SK-N-SH (cell line): ENCODE measurements around the gene THSD7B. TPM values are rescaled to one million over a fixed set of nuclear protein-coding genes. Genes with fewer than 3 reads are reported as not detected.

Experiments
- CTCF ChIA-PET: fragments of 300-600, 350-600 bp; formaldehyde crosslinking; extraction: SDS; loops from one replicate; lab custom pipeline; 2021; lab: Yijun Ruan, JAX
- POLR2A ChIA-PET: fragments of 350-600 bp; sonication (Branson Sonifier 250); formaldehyde crosslinking; extraction: SDS; loops from one replicate; lab custom pipeline; 2020; ENCODE audit warnings: antibody characterized with exemption, inconsistent platforms; lab: Yijun Ruan, JAX
- DNase-seq: peaks from one replicate; pipeline ENCODE4 v3.0.0; 2012
- H2AFZ ChIP-seq: fragments of 200-600 bp; sonication (generic); 2 replicates; pipeline ENCODE4 v1.8.1; 2016; ENCODE audit warnings: antibody characterized with exemption, mild to moderate bottlenecking, low read depth
- H3F3A ChIP-seq: fragments of 200-600 bp; sonication (generic); replicated peaks from 2 replicates; pipeline ENCODE3; 2016; ENCODE audit warnings: antibody characterized with exemption, mild to moderate bottlenecking; ENCODE audit not compliant: insufficient read depth
- H3K27ac ChIP-seq, 2 experiments: fragments of 200-500 bp in 1 of 2; fragments of 200-600 bp in 1 of 2; sonication (Bioruptor generic) in 1 of 2; sonication (generic), shearing (Covaris generic) in 1 of 2; 2 replicates each; pipeline versions ENCODE4 v1.5.1 to v1.6.1; 2014 to 2016; ENCODE audit warnings: low read depth in 2 of 2, inconsistent platforms in 1 of 2, low read length in 1 of 2, mild to moderate bottlenecking in 1 of 2, mixed read lengths in 1 of 2
- H3K27me3 ChIP-seq: fragments of 200-600 bp; sonication (generic), shearing (Covaris generic); 2 replicates; pipeline ENCODE4 v1.6.1; 2016; ENCODE audit warnings: mixed run types; ENCODE audit not compliant: insufficient read depth
- H3K36me3 ChIP-seq, 2 experiments: fragments of 200-500 bp in 1 of 2; fragments of 200-600 bp in 1 of 2; sonication (Bioruptor generic) in 1 of 2; sonication (generic) in 1 of 2; replicated peaks in 1 of 2; 2 replicates each; pipeline versions ENCODE3 to v1.5.1; 2014 to 2016; ENCODE audit warnings: low read length in 1 of 2, mild to moderate bottlenecking in 1 of 2; ENCODE audit not compliant: insufficient read depth in 2 of 2, control insufficient read depth in 1 of 2
- H3K4me1 ChIP-seq, 2 experiments: fragments of 200-500 bp in 1 of 2; fragments of 200-600 bp in 1 of 2; sonication (Bioruptor generic) in 1 of 2; sonication (generic), shearing (Covaris generic) in 1 of 2; 2 replicates each; pipeline versions ENCODE4 v1.5.1 to v1.6.1; 2014 to 2016; ENCODE audit warnings: low read depth in 1 of 2, low read length in 1 of 2, mixed run types in 1 of 2; ENCODE audit not compliant: insufficient read depth in 2 of 2, control insufficient read depth in 1 of 2
- H3K4me2 ChIP-seq: fragments of 200-600 bp; sonication (generic), shearing (Covaris generic); 2 replicates; pipeline ENCODE4 v1.6.1; 2017; ENCODE audit warnings: mixed run types
- H3K4me3 ChIP-seq, 2 experiments: fragments of 200-500 bp in 1 of 2; fragments of 200-600 bp in 1 of 2; sonication (Bioruptor generic) in 1 of 2; sonication (generic), shearing (Covaris generic) in 1 of 2; 2 replicates each; pipeline versions ENCODE4 v1.5.1 to v1.8.1; 2014 to 2016; ENCODE audit warnings: low read depth in 2 of 2, inconsistent platforms in 1 of 2, low read length in 1 of 2, mild to moderate bottlenecking in 1 of 2, mixed read lengths in 1 of 2, moderate library complexity in 1 of 2
- H3K79me2 ChIP-seq: fragments of 200-600 bp; sonication (generic); 2 replicates; pipeline ENCODE4 v1.8.1; 2017; ENCODE audit warnings: mild to moderate bottlenecking; ENCODE audit not compliant: insufficient read depth
- H3K9ac ChIP-seq: fragments of 200-600 bp; sonication (generic); 2 replicates; pipeline ENCODE4 v1.6.1; 2017; ENCODE audit warnings: mixed run types
- H3K9me2 ChIP-seq: fragments of 200-600 bp; sonication (generic); 2 replicates; pipeline ENCODE4 v1.6.1; 2017; ENCODE audit warnings: mixed run types
- H3K9me3 ChIP-seq: fragments of 200-600 bp; sonication (generic); 2 replicates; pipeline ENCODE4 v1.6.1; 2017; ENCODE audit warnings: mixed run types, mild to moderate bottlenecking, moderate library complexity
- H4K20me1 ChIP-seq: fragments of 200-600 bp; sonication (generic); 2 replicates; pipeline ENCODE4 v1.6.1; 2017; ENCODE audit warnings: mild to moderate bottlenecking, mixed run types; ENCODE audit not compliant: insufficient read depth
- CHD2 ChIP-seq: fragments of 150-350 bp; IDR thresholded peaks from 2 replicates; pipeline ENCODE4 v1.6.1; 2018; ENCODE audit warnings: low read length; ENCODE audit not compliant: partially characterized antibody
- EP300 ChIP-seq, 2 experiments: IDR thresholded peaks; 2 replicates each; pipeline versions ENCODE4 v1.4.0 to v1.6.1; 2012; ENCODE audit warnings: borderline replicate concordance in 1 of 2, low read depth in 1 of 2, low read length in 1 of 2
- EZH2phosphoT487 ChIP-seq: fragments of 200-600 bp; sonication (generic); IDR thresholded peaks from 2 replicates; pipeline ENCODE4 v1.6.1; 2017; ENCODE audit warnings: low read depth, mixed run types, mild to moderate bottlenecking, antibody characterized with exemption, moderate library complexity, borderline replicate concordance
- FOSL2 ChIP-seq: IDR thresholded peaks from 2 replicates; pipeline ENCODE4 v1.4.0; 2012; ENCODE audit warnings: low read depth, mild to moderate bottlenecking, moderate library complexity, borderline replicate concordance
- FOXJ3 ChIP-seq: sonication (generic); formaldehyde crosslinking; IDR thresholded peaks from 2 replicates; pipeline ENCODE4 v1.5.1; 2020; ENCODE audit warnings: mild to moderate bottlenecking, missing genetic modification reagents
- GABPA ChIP-seq: IDR thresholded peaks from 2 replicates; pipeline ENCODE4 v1.4.0; 2012; ENCODE audit warnings: low read depth, mild to moderate bottlenecking
- GATA2 ChIP-seq: sonication (generic); formaldehyde crosslinking; IDR thresholded peaks from 2 replicates; pipeline ENCODE4 v1.5.0; 2020; ENCODE audit warnings: mild to moderate bottlenecking, missing genetic modification reagents
- RFX5 ChIP-seq: IDR thresholded peaks from 2 replicates; pipeline ENCODE4 v1.6.1; 2012; ENCODE audit warnings: mild to moderate bottlenecking, improper control_type of control experiment, low read length
- YY1 ChIP-seq: IDR thresholded peaks from 2 replicates; pipeline ENCODE4 v1.4.0; 2012; ENCODE audit warnings: low read depth, mild to moderate bottlenecking
- ZBTB33 ChIP-seq: IDR thresholded peaks from 2 replicates; pipeline ENCODE4 v1.4.0; 2012; ENCODE audit warnings: low read depth, borderline replicate concordance
- WGBS: methylation state at CpG from one replicate; pipeline ENCODE4 v1.1.6; 2017; ENCODE audit warnings: low lambda C conversion rate; 5-methylcytosine and 5-hydroxymethylcytosine counted together
- polyA plus RNA-seq, 3 experiments: library from polyadenylated mRNA; depleted of rRNA; stranded (reverse); fragments of >200 nt; gene quantifications; 2 replicates each; pipeline ENCODE4 v1.2.3, GENCODE V29; 2012
- TF ChIP-seq, protein P1 (sequence below): IDR thresholded peaks from 2 replicates; pipeline ENCODE4 v1.6.1; 2012; ENCODE audit warnings: mild to moderate bottlenecking, low read depth, low read length, moderate library complexity
- TF ChIP-seq, protein P2 (sequence below): IDR thresholded peaks from 2 replicates; pipeline ENCODE4 v1.4.0; 2012; ENCODE audit warnings: low read depth

THSD7B gene
- polyA plus RNA-seq, 1 of the 3 experiments (the other 2 are of a cell fraction) = not detected

GRCh38 chr2:137674991-137675390, 909.6 kb downstream of the THSD7B start:
- WGBS = 0% methylated on average over 2 of the region's 2 CpGs
- POLR2A ChIA-PET = no interaction called here

GRCh38 chr2:137675584-137676327, 910.4 kb downstream of the THSD7B start:
- TF ChIP-seq RFX5 (no peak), EZH2phosphoT487 (no peak), FOXJ3 (no peak), YY1 (no peak), ZBTB33 (no peak), CHD2 (no peak), FOSL2 (no peak), GATA2 (CRISPR knock-in tag) (no peak), GABPA (no peak)
- TF ChIP-seq, protein P1, sequence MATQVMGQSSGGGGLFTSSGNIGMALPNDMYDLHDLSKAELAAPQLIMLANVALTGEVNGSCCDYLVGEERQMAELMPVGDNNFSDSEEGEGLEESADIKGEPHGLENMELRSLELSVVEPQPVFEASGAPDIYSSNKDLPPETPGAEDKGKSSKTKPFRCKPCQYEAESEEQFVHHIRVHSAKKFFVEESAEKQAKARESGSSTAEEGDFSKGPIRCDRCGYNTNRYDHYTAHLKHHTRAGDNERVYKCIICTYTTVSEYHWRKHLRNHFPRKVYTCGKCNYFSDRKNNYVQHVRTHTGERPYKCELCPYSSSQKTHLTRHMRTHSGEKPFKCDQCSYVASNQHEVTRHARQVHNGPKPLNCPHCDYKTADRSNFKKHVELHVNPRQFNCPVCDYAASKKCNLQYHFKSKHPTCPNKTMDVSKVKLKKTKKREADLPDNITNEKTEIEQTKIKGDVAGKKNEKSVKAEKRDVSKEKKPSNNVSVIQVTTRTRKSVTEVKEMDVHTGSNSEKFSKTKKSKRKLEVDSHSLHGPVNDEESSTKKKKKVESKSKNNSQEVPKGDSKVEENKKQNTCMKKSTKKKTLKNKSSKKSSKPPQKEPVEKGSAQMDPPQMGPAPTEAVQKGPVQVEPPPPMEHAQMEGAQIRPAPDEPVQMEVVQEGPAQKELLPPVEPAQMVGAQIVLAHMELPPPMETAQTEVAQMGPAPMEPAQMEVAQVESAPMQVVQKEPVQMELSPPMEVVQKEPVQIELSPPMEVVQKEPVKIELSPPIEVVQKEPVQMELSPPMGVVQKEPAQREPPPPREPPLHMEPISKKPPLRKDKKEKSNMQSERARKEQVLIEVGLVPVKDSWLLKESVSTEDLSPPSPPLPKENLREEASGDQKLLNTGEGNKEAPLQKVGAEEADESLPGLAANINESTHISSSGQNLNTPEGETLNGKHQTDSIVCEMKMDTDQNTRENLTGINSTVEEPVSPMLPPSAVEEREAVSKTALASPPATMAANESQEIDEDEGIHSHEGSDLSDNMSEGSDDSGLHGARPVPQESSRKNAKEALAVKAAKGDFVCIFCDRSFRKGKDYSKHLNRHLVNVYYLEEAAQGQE = no peak
- TF ChIP-seq, protein P2, sequence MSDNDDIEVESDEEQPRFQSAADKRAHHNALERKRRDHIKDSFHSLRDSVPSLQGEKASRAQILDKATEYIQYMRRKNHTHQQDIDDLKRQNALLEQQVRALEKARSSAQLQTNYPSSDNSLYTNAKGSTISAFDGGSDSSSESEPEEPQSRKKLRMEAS = no peak
- Histone ChIP-seq H3K27me3 (no peaks in the 10 kb centered on the region), H3K9me2 (no peaks in the 10 kb centered on the region), H3K79me2 (no peaks in the 10 kb centered on the region), H3K4me2 (no peak overlapping the region), H3K9ac (no peak overlapping the region), H3K4me1 (peaks cover 0 to 17% of the 10 kb centered on the region in 2 experiments; a peak in 2 of 4 replicates), H3F3A (no peaks in the 10 kb centered on the region), H4K20me1 (no peaks in the 10 kb centered on the region), H3K36me3 (no peaks in the 10 kb centered on the region), H3K4me3 (no peak overlapping the region), H3K27ac (peak overlapping the region in 1 of 2 experiments; percentile 36; a peak in 1 of 4 replicates), H2AFZ (no peak overlapping the region), H3K9me3 (no peaks in the 10 kb centered on the region)
- CTCF ChIA-PET = interaction anchor here (1.1 to 1.7 kb wide), 4 partner anchors 21 to 741 kb away, joined by 3 to 6 read pairs (median 3); no protein-coding TSS in a partner anchor
- POLR2A ChIA-PET = no interaction called here
- WGBS = 28% methylated on average over 4 of the region's 4 CpGs
- no peak for DNase-seq

More at GRCh38 chr2:137674991-137675390, 909.6 kb downstream of the THSD7B start:
- no peaks in the 10 kb centered on the region for H3K9me3 ChIP-seq
- H3K4me1 ChIP-seq = peaks cover 0 to 17% of the 10 kb centered on the region in 2 experiments; a peak in 2 of 4 replicates
- H3K27ac ChIP-seq = peak overlapping the region in 1 of 2 experiments; percentile 69; a peak in 1 of 4 replicates
- no peaks in the 10 kb centered on the region for H3F3A ChIP-seq
- peak; percentile 56 for DNase-seq
- no peak overlapping the region for H2AFZ ChIP-seq
- H3K27me3 ChIP-seq = no peaks in the 10 kb centered on the region
- H3K4me3 ChIP-seq = no peak overlapping the region
- no peaks in the 10 kb centered on the region for H3K79me2 ChIP-seq
- H3K9me2 ChIP-seq = no peaks in the 10 kb centered on the region
- no peak for TF ChIP-seq RFX5
- peak; percentile 43 for TF ChIP-seq CHD2
- TF ChIP-seq GATA2 (CRISPR knock-in tag) = peak; percentile 24; the same call in 1 of the 2 replicates
- TF ChIP-seq EP300 (IDR thresholded peaks at IDR 0.05; ENCODE audit: borderline replicate concordance in 1 of 2, low read depth in 1 of 2, low read length in 1 of 2) = peak in 1 of 2 experiments; percentile 39; a peak in 1 of 4 replicates
- H3K36me3 ChIP-seq = no peaks in the 10 kb centered on the region
- CTCF ChIA-PET = interaction anchor here (1.1 to 1.7 kb wide), 2 partner anchors 20 to 164 kb away, joined by 3 to 6 read pairs; no protein-coding TSS in a partner anchor
- no peak overlapping the region for H3K4me2 ChIP-seq
- H4K20me1 ChIP-seq = no peaks in the 10 kb centered on the region
- no peak overlapping the region for H3K9ac ChIP-seq
